Kidney epithelial cell (primary cell): Measurements from ENCODE around the gene CCDC136. TPM values are rescaled to one million over a fixed set of nuclear protein-coding genes. Genes with fewer than 3 reads are reported as not detected.

Source experiments
- DNase-seq: peaks from one replicate; pipeline ENCODE4 v3.0.0-alpha.2; 2010; ENCODE audit warnings: low read depth
- H3K27me3 ChIP-seq: 2 replicates; pipeline ENCODE4 v1.6.0; 2011; ENCODE audit warnings: low read length; ENCODE audit not compliant: control insufficient read depth, insufficient read depth
- H3K36me3 ChIP-seq: 2 replicates; pipeline ENCODE4 v1.5.1; 2011; ENCODE audit warnings: low read length; ENCODE audit not compliant: control insufficient read depth, insufficient read depth
- H3K4me3 ChIP-seq: 2 replicates; pipeline ENCODE4 v1.5.1; 2011; ENCODE audit warnings: low read depth, mild to moderate bottlenecking, control low read depth, low read length
- CTCF ChIP-seq: IDR thresholded peaks from 2 replicates; pipeline ENCODE4 v1.5.1; 2011; ENCODE audit warnings: mild to moderate bottlenecking, moderate library complexity, low read length, control low read depth, inconsistent platforms; ENCODE audit not compliant: insufficient read depth, poor library complexity, severe bottlenecking
- total RNA-seq: library from RNA; depleted of rRNA; stranded (reverse); fragments of >200 nt; gene quantifications from 2 replicates; pipeline ENCODE4 v1.2.3, GENCODE V29; 2015

The CCDC136 gene
- total RNA-seq, 1 donor from 2014 or later, result 7.2 TPM

DNA sequence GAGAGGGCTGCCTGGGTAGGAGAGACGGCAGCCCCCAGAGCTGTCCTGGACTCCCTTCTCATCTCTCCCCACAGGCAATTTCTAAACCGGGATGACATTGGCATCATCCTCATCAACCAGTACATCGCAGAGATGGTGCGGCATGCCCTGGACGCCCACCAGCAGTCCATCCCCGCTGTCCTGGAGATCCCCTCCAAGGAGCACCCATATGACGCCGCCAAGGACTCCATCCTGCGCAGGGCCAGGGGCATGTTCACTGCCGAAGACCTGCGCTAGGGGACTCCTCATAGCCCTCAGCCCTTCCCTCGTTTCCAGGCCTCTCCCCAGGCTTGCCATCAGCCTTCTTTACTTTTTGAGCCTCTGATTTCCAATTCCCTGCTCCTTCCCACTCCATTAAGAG, 73.5 kb downstream of the CCDC136 start:
- Histone ChIP-seq H3K27me3 (peaks cover 9% of the 10 kb centered on the region), H3K36me3 (no peaks in the 10 kb centered on the region), H3K4me3 (no peak overlapping the region)
- DNase-seq, result no peak
- TF ChIP-seq CTCF, result no peak

DNA sequence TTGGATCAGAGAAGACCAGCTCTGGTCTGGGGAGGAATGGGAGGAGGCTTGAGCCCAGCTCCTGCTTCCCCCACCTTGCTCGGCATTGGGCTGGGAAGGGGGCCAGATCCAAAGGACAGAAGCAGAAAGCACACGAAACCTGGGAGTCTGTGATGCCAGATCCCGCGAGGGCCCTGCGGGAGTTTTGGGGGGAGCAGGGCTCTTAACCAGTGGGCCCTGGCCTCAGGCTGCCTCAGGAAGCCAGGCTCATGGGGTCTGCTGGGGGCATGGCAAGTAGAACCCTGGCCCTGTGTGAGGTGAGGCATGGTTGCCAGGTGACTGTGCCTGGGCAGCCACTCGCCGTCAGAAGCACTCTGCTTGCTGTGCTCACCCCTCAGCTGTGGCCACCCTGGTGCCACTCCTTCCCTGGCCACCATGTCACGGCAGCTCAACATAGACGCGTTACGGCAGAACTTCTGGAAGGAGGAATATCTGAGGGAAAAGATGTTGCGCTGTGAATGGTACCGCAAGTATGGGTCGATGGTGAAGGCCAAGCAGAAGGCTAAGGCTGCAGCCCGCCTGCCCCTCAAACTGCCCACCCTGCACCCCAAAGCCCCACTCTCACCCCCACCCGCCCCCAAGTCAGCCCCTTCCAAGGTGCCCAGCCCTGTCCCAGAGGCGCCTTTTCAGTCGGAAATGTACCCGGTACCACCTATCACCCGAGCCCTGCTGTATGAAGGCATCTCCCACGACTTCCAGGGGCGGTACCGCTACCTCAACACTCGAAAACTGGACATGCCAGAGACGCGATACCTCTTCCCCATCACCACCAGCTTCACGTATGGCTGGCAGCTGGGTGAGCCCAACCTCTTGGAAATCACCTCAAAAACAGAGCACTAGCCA, 74.5 kb downstream of the CCDC136 start:
- no peaks in the 10 kb centered on the region for H3K36me3 ChIP-seq
- no peak for DNase-seq
- H3K27me3 ChIP-seq, result peaks cover 9% of the 10 kb centered on the region
- no peak for TF ChIP-seq CTCF
- no peak overlapping the region for H3K4me3 ChIP-seq

GRCh38 chr7:128867241-128867640, 75.5 kb downstream of the CCDC136 start:
- no peak for TF ChIP-seq CTCF
- Histone ChIP-seq H3K27me3 (peaks cover 9% of the 10 kb centered on the region), H3K4me3 (no peak overlapping the region), H3K36me3 (no peaks in the 10 kb centered on the region)
- no peak for DNase-seq

DNA sequence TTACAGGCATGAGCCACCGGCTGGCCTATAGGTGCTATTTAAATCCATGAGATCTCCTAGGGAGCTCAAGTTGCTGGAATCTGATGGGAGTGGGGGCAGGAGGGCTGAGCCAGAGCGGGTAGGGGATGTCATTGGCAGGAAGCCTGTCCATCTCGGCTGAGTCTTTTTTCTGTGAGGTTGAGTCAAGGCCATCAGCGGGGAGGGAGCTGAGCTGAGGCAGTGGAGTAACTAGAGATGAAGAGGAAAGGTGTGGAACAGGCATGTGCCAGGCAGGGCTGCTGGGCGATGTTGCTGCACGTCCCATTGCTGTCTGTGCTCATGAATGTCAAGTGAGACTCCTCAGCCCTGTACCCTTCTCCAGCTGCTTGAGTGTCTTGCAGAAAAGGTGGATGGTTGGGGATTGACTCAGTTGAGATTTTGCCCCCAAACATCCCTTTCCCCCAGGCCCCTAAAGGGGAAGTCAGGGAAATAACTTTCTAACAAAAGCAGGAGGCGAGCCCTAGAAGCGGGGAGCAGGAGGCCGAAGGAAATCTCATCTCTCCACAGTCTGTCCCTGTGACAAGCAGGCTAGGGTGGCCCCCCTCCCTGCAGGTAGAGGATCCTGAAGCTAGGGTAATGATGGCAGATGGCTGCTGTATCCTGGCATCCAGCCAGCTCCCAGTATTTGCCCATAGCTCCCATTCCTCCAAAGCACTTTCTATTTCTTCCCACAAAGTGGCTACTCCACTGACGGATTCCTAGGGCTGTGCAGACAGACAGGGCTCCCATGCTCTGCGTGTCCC, 76.3 kb downstream of the CCDC136 start:
- DNase-seq, result no peak
- Histone ChIP-seq H3K4me3 (no peak overlapping the region), H3K36me3 (no peaks in the 10 kb centered on the region), H3K27me3 (peaks cover 14% of the 10 kb centered on the region)
- TF ChIP-seq CTCF, result no peak

GRCh38 chr7:128868624-128869137, 76.9 kb downstream of the CCDC136 start:
- TF ChIP-seq CTCF, result no peak
- Histone ChIP-seq H3K27me3 (peaks cover 17% of the 10 kb centered on the region), H3K4me3 (peak overlapping the region; percentile 38), H3K36me3 (no peaks in the 10 kb centered on the region)
- no peak for DNase-seq
